Gastrocnemius medialis (tissue), 4 donors: ENCODE results near the gene SEL1L2.

Experiments
- POLR2A ChIP-seq, 2 donors: fragments of 450-650 bp; IDR thresholded peaks; one replicate each; pipeline ENCODE4 v1.6.1; 2017; ENCODE audit warnings: antibody characterized with exemption in 2 of 2, mild to moderate bottlenecking in 2 of 2, moderate library complexity in 2 of 2
- TF ChIP-seq, protein P1 (sequence below), 5 experiments: fragments of 450-650 bp in 3 of 5; fragments of 200-600 bp in 2 of 5; sonication (generic) in 2 of 5; IDR thresholded peaks in 4 of 5; conservative IDR thresholded peaks in 1 of 5; 1 replicate in 4 of 5; 2 replicates in 1 of 5; pipeline ENCODE4 v1.5.1; 2016 to 2019; ENCODE audit warnings: antibody characterized with exemption in 5 of 5, mild to moderate bottlenecking in 3 of 5, moderate library complexity in 3 of 5

DNA sequence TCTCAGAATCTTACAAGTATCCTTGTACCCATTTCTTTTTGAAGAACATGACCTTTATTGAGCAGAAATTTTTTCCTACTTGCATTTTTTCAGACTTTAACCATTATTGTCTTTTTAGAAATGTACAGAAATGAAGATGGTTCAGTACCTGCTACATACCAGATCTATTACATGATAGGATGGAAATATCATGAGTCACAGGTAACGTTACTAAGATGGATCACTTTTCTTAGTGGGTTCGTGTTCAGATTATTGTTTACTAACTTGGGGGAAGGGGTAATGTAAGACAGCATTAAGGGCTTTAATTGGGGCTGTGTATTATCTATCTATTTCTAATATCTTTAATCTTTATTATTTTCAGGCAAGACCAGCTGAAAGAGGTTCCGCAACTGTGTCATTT is 173.7 kb downstream of the SEL1L2 start:
- TF ChIP-seq, protein P1, sequence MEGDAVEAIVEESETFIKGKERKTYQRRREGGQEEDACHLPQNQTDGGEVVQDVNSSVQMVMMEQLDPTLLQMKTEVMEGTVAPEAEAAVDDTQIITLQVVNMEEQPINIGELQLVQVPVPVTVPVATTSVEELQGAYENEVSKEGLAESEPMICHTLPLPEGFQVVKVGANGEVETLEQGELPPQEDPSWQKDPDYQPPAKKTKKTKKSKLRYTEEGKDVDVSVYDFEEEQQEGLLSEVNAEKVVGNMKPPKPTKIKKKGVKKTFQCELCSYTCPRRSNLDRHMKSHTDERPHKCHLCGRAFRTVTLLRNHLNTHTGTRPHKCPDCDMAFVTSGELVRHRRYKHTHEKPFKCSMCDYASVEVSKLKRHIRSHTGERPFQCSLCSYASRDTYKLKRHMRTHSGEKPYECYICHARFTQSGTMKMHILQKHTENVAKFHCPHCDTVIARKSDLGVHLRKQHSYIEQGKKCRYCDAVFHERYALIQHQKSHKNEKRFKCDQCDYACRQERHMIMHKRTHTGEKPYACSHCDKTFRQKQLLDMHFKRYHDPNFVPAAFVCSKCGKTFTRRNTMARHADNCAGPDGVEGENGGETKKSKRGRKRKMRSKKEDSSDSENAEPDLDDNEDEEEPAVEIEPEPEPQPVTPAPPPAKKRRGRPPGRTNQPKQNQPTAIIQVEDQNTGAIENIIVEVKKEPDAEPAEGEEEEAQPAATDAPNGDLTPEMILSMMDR (IDR thresholded peaks at IDR 0.05 in 4 of 5, conservative IDR thresholded peaks at IDR 0.05 in 1 of 5) = no peak
- no peak for TF ChIP-seq POLR2A (IDR thresholded peaks at IDR 0.05)
